Omental fat pad (tissue), 4 donors: ENCODE measurements around the gene HOXC10. TPM values are rescaled to one million over a fixed set of nuclear protein-coding genes. Genes with fewer than 3 reads are reported as not detected.

Source experiments
- ATAC-seq: fragments of 150-250 bp; one replicate; pipeline ENCODE4 v1.9.1; 2016; ENCODE audit warnings: mild to moderate bottlenecking, moderate library complexity; ENCODE audit not compliant: low FRiP score
- DNase-seq: peaks from one replicate; pipeline ENCODE4 v3.0.0-alpha.2; 2019; ENCODE audit warnings: low spot score
- CTCF ChIP-seq, 3 donors: fragments of 450-650 bp; IDR thresholded peaks; one replicate each; pipeline ENCODE4 v1.5.1; 2016 to 2017; ENCODE audit warnings: antibody characterized with exemption in 3 of 3, mild to moderate bottlenecking in 3 of 3, moderate library complexity in 2 of 3
- total RNA-seq, 4 donors: library from RNA; depleted of rRNA; stranded (reverse); fragments of >200 nt; gene quantifications; one replicate each; pipeline ENCODE4 v1.1.0, GENCODE V29; 2016

Gene HOXC10
- total RNA-seq, 4 donors from 2014 or later, result not detected

GRCh38 chr12:53999559-54000115, 14.7 kb downstream of the HOXC10 start:
- ATAC-seq (peak; percentile 2), DNase-seq (no peak)
- no peak for TF ChIP-seq CTCF (IDR thresholded peaks at IDR 0.05)

- peak; percentile 42 for ATAC-seq
- no peak for DNase-seq
- TF ChIP-seq CTCF (IDR thresholded peaks at IDR 0.05), result no peak
These were observed 15.5 kb downstream of the HOXC10 start, which contains the start of gene HOXC9 for GRCh38 chr12:54000116-54001114. HOXC9 (plus strand) TSS chr12:54000161; CDS start chr12:54000189, 28 bp downstream.

GRCh38 chr12:54001283-54002187, 16.6 kb downstream of the HOXC10 start:
- no peak for ATAC-seq
- TF ChIP-seq CTCF (IDR thresholded peaks at IDR 0.05), result no peak

GRCh38 chr12:54002278-54002914, 17.4 kb downstream of the HOXC10 start:
- no peak for DNase-seq
- ATAC-seq, result no peak

More at GRCh38 chr12:54001283-54002187, 16.6 kb downstream of the HOXC10 start:
- DNase-seq, result no peak

GRCh38 chr12:54002915-54003389, 18.0 kb downstream of the HOXC10 start:
- no peak for TF ChIP-seq CTCF (IDR thresholded peaks at IDR 0.05)

More at GRCh38 chr12:54002278-54002914, 17.4 kb downstream of the HOXC10 start:
- TF ChIP-seq CTCF (IDR thresholded peaks at IDR 0.05), result no peak

GRCh38 chr12:54003625-54004024, 18.7 kb downstream of the HOXC10 start:
- TF ChIP-seq CTCF (IDR thresholded peaks at IDR 0.05), result no peak
- ATAC-seq (no peak), DNase-seq (no peak)

More at GRCh38 chr12:54002915-54003389, 18.0 kb downstream of the HOXC10 start:
- DNase-seq (no peak), ATAC-seq (no peak)
